ENCODE results near the gene TGFBRAP1. TPM values are rescaled to one million over a fixed set of nuclear protein-coding genes. Genes with fewer than 3 reads are reported as not detected.

TGFBRAP1 gene
- total RNA-seq, 2 donors from 2014 or later = 15.5 to 17.4 TPM

- Histone ChIP-seq H3K4me3 (ENCODE audit: low read length) (no peak overlapping the region), H3K4me1 (ENCODE audit: control insufficient read depth, insufficient read depth, low read length) (no peaks in the 10 kb centered on the region), H3K9ac (ENCODE audit: extremely low read depth, low read length, poor library complexity, severe bottlenecking) (no peak overlapping the region), H3K36me3 (ENCODE audit: control insufficient read depth, insufficient read depth, low read length) (peaks cover 31% of the 10 kb centered on the region), H3K9me3 (ENCODE audit: control insufficient read depth, low read length) (no peaks in the 10 kb centered on the region), H3K27ac (ENCODE audit: low read depth, low read length) (no peak overlapping the region), H3K27me3 (ENCODE audit: control insufficient read depth, insufficient read depth, low read length, poor library complexity, severe bottlenecking) (no peaks in the 10 kb centered on the region)
- WGBS, 2 experiments (ENCODE audit: insufficient coverage in 1 of 2, insufficient read length in 1 of 2) = 94 to 95% methylated on average over 10 to 11 of the region's 11 CpGs
- no peak for DNase-seq
- Mint-ChIP-seq H3K9me3 (no peaks in the 10 kb centered on the region), H3K4me1 (no peaks in the 10 kb centered on the region), H3K27ac (no peak overlapping the region), H3K27me3 (ENCODE audit: insufficient read depth) (no peaks in the 10 kb centered on the region), H3K4me3 (no peak overlapping the region), H3K36me3 (ENCODE audit: low read depth) (peaks cover 16% of the 10 kb centered on the region)
- no peak for TF ChIP-seq CTCF (conservative IDR thresholded peaks at IDR 0.05)
These were observed 46.5 kb upstream of the TGFBRAP1 start for GRCh38 chr2:105376010-105376409.

- H3K27ac Mint-ChIP-seq = no peak overlapping the region
- no peak for DNase-seq
- Histone ChIP-seq H3K9ac (ENCODE audit: extremely low read depth, low read length, poor library complexity, severe bottlenecking) (no peak overlapping the region), H3K9me3 (ENCODE audit: control insufficient read depth, low read length) (no peaks in the 10 kb centered on the region), H3K4me3 (ENCODE audit: low read length) (no peak overlapping the region), H3K27ac (ENCODE audit: low read depth, low read length) (no peak overlapping the region), H3K36me3 (ENCODE audit: control insufficient read depth, insufficient read depth, low read length) (peaks cover 31% of the 10 kb centered on the region), H3K27me3 (ENCODE audit: control insufficient read depth, insufficient read depth, low read length, poor library complexity, severe bottlenecking) (no peaks in the 10 kb centered on the region), H3K4me1 (ENCODE audit: control insufficient read depth, insufficient read depth, low read length) (no peaks in the 10 kb centered on the region)
- H3K27me3 Mint-ChIP-seq (ENCODE audit: insufficient read depth) = no peaks in the 10 kb centered on the region
- H3K4me3 Mint-ChIP-seq = no peak overlapping the region
- H3K36me3 Mint-ChIP-seq (ENCODE audit: low read depth) = peaks cover 16% of the 10 kb centered on the region
- no peak for TF ChIP-seq CTCF (conservative IDR thresholded peaks at IDR 0.05)
- 92 to 93% methylated on average over 6 to 15 of the region's 15 CpGs for WGBS, 2 experiments (ENCODE audit: insufficient coverage in 1 of 2, insufficient read length in 1 of 2)
- no peaks in the 10 kb centered on the region for H3K9me3 Mint-ChIP-seq
- H3K4me1 Mint-ChIP-seq = no peaks in the 10 kb centered on the region
These were observed 45.5 kb upstream of the TGFBRAP1 start for GRCh38 chr2:105375001-105375561.

- H3K4me1 Mint-ChIP-seq = no peaks in the 10 kb centered on the region
- H3K27ac ChIP-seq (ENCODE audit: low read depth, low read length) = no peak overlapping the region
- no peak overlapping the region for H3K9ac ChIP-seq (ENCODE audit: extremely low read depth, low read length, poor library complexity, severe bottlenecking)
- peak overlapping the region; percentile 71 for H3K27ac Mint-ChIP-seq
- H3K36me3 ChIP-seq (ENCODE audit: control insufficient read depth, insufficient read depth, low read length) = peaks cover 32% of the 10 kb centered on the region
- peaks cover 16% of the 10 kb centered on the region for H3K36me3 Mint-ChIP-seq (ENCODE audit: low read depth)
- TF ChIP-seq CTCF (conservative IDR thresholded peaks at IDR 0.05) = no peak
- H3K27me3 Mint-ChIP-seq (ENCODE audit: insufficient read depth) = no peaks in the 10 kb centered on the region
- H3K9me3 ChIP-seq (ENCODE audit: control insufficient read depth, low read length) = no peaks in the 10 kb centered on the region
- DNase-seq = no peak
- WGBS, 2 experiments (ENCODE audit: insufficient coverage in 1 of 2, insufficient read length in 1 of 2) = 95 to 100% methylated on average over 5 to 9 of the region's 9 CpGs
- no peaks in the 10 kb centered on the region for H3K4me1 ChIP-seq (ENCODE audit: control insufficient read depth, insufficient read depth, low read length)
- H3K4me3 ChIP-seq (ENCODE audit: low read length) = no peak overlapping the region
- H3K4me3 Mint-ChIP-seq = no peak overlapping the region
- no peaks in the 10 kb centered on the region for H3K27me3 ChIP-seq (ENCODE audit: control insufficient read depth, insufficient read depth, low read length, poor library complexity, severe bottlenecking)
- no peaks in the 10 kb centered on the region for H3K9me3 Mint-ChIP-seq
These were observed 44.4 kb upstream of the TGFBRAP1 start for GRCh38 chr2:105373895-105374401.
